Testis (tissue), 2 donors: ENCODE data around the gene TTC14.

Source experiments
- CTCF ChIP-seq, 3 experiments: fragments of 450-650 bp in 2 of 3; fragments of 200-600 bp in 1 of 3; sonication (generic) in 1 of 3; IDR thresholded peaks; one replicate each; pipeline ENCODE4 v1.5.1; 2016 to 2019; ENCODE audit warnings: antibody characterized with exemption in 3 of 3, mild to moderate bottlenecking in 2 of 3, moderate library complexity in 1 of 3
- POLR2A ChIP-seq: fragments of 450-650 bp; IDR thresholded peaks from one replicate; pipeline ENCODE4 v1.6.1; 2017; ENCODE audit warnings: antibody characterized with exemption, mild to moderate bottlenecking, moderate library complexity

- TF ChIP-seq CTCF (IDR thresholded peaks at IDR 0.05) (no peak), POLR2A (no peak)
Measured at GRCh38 chr3:180617049-180617448, 15.1 kb downstream of the TTC14 start.
